ENCODE measurements around the gene DNAH10. TPM values are rescaled to one million over a fixed set of nuclear protein-coding genes. Genes with fewer than 3 reads are reported as not detected.

DNAH10 gene
- total RNA-seq, 1 experiment from 2014 or later: 0.17 TPM

DNA sequence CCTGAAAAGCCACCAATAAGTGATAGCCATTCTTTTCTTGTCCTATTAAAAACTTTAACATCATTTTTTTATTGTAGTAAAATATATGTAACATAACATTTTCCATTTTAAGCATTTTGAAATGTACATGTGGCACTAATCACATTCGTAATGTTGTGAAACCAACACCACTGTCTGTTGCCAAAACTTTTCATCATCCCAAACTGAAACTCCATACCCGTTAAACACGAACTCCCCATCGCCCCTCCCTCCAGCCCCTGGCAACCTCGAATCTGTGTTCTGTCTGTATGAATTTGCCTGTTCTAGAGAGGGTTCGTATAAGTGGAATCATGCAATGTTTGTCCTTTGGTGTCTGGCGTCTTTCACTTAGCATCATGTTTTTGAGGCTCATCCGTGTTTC lies 134.7 kb downstream of the DNAH10 start:
- H3K36me3 Mint-ChIP-seq (ENCODE audit: insufficient read depth in 1 of 3, low read depth in 3 of 3): peaks cover 0 to 10% (median 2%) of the 10 kb centered on the region in 3 experiments; a peak in 4 of 7 replicates
- no peak overlapping the region for H2BK12ac ChIP-seq (ENCODE audit: insufficient read length, low read depth, low read length)
- H3K23me2 ChIP-seq (ENCODE audit: insufficient read length, low read depth, low read length, poor library complexity, severe bottlenecking): no peaks in the 10 kb centered on the region
- H3K9ac ChIP-seq (ENCODE audit: extremely low read depth, insufficient read length, low read length): no peak overlapping the region
- H4K5ac ChIP-seq (ENCODE audit: insufficient read length, low read depth, low read length): no peak overlapping the region
- DNase-seq: no peak
- no peak overlapping the region for H2BK15ac ChIP-seq (ENCODE audit: low read depth, low read length)
- H2BK20ac ChIP-seq (ENCODE audit: low read depth, low read length, poor library complexity, severe bottlenecking): no peak overlapping the region
- H3K4me2 ChIP-seq (ENCODE audit: insufficient read depth, insufficient read length, low read length): no peak overlapping the region
- no CpG with 5 or more reads among the region's 8 CpGs for WGBS (ENCODE audit: extremely low coverage, insufficient read length, low lambda C conversion rate)
- no peak overlapping the region for H4K91ac ChIP-seq (ENCODE audit: insufficient read length, low read depth, low read length)
- H3K27me3 ChIP-seq (ENCODE audit: insufficient read depth, low read length): no peaks in the 10 kb centered on the region
- H2AK5ac ChIP-seq (ENCODE audit: insufficient read length, low read length): no peak overlapping the region
- H3K27me3 Mint-ChIP-seq (ENCODE audit: low read depth): peaks cover 78% of the 10 kb centered on the region
- no peak overlapping the region for H2BK120ac ChIP-seq (ENCODE audit: low read depth, low read length, poor library complexity, severe bottlenecking)
- H3K4me1 Mint-ChIP-seq: peaks cover 13 to 17% of the 10 kb centered on the region in 2 experiments
- H2BK5ac ChIP-seq (ENCODE audit: insufficient read length, low read length): no peak overlapping the region
- H3K23ac ChIP-seq (ENCODE audit: insufficient read length, low read depth, low read length): no peak overlapping the region
- no peak overlapping the region for H3K4me3 Mint-ChIP-seq
- no peaks in the 10 kb centered on the region for H3K9me3 ChIP-seq (ENCODE audit: control insufficient read depth, low read depth, low read length)
- no peaks in the 10 kb centered on the region for H3K79me1 ChIP-seq (ENCODE audit: insufficient read depth, low read depth, low read length, poor library complexity, severe bottlenecking)
- H3K27ac Mint-ChIP-seq: no peak overlapping the region
- H3K4me1 ChIP-seq (ENCODE audit: insufficient read depth, low read length): no peaks in the 10 kb centered on the region
- no peak overlapping the region for H2AFZ ChIP-seq (ENCODE audit: low read length)
- H3K9me3 Mint-ChIP-seq: peaks cover 2 to 11% of the 10 kb centered on the region in 2 experiments; a peak in 3 of 5 replicates
- no peak overlapping the region for H3K56ac ChIP-seq (ENCODE audit: insufficient read length, low read depth, low read length)
- no peaks in the 10 kb centered on the region for H3K79me2 ChIP-seq (ENCODE audit: insufficient read depth, low read length)
- TF ChIP-seq, protein P1, sequence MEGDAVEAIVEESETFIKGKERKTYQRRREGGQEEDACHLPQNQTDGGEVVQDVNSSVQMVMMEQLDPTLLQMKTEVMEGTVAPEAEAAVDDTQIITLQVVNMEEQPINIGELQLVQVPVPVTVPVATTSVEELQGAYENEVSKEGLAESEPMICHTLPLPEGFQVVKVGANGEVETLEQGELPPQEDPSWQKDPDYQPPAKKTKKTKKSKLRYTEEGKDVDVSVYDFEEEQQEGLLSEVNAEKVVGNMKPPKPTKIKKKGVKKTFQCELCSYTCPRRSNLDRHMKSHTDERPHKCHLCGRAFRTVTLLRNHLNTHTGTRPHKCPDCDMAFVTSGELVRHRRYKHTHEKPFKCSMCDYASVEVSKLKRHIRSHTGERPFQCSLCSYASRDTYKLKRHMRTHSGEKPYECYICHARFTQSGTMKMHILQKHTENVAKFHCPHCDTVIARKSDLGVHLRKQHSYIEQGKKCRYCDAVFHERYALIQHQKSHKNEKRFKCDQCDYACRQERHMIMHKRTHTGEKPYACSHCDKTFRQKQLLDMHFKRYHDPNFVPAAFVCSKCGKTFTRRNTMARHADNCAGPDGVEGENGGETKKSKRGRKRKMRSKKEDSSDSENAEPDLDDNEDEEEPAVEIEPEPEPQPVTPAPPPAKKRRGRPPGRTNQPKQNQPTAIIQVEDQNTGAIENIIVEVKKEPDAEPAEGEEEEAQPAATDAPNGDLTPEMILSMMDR (conservative IDR thresholded peaks at IDR 0.05): no peak
- H3K18ac ChIP-seq (ENCODE audit: insufficient read length, low read depth, low read length): no peak overlapping the region
- H4K8ac ChIP-seq (replicated peaks; ENCODE audit: insufficient read length, low read depth, low read length): no peak overlapping the region
- H3K14ac ChIP-seq (ENCODE audit: insufficient read depth, low read length): no peak overlapping the region
- no peak overlapping the region for H3T11ph ChIP-seq (ENCODE audit: low read length)
- no peak overlapping the region for H3K4ac ChIP-seq (ENCODE audit: low read depth, low read length)
- H3K27ac ChIP-seq (ENCODE audit: insufficient read length, low read depth, low read length): no peak overlapping the region
- no peaks in the 10 kb centered on the region for H4K20me1 ChIP-seq (ENCODE audit: control insufficient read depth, insufficient read depth, insufficient read length)

Data from H9 (cell line).